ENCODE data around the gene CERKL.

CERKL gene

GRCh38 chr2:181594322-181594721, 62.6 kb downstream of the CERKL start:
- H3K27me3 ChIP-seq (ENCODE audit: insufficient read depth, low read length, poor library complexity, severe bottlenecking) = no peaks in the 10 kb centered on the region
- no peaks in the 10 kb centered on the region for H3F3A ChIP-seq (ENCODE audit: low read depth)
- H3K9me2 ChIP-seq (replicated peaks; ENCODE audit: low read depth, low read length) = no peaks in the 10 kb centered on the region
- H3K4me3 ChIP-seq (ENCODE audit: low read length, poor library complexity, severe bottlenecking) = no peak overlapping the region
- no peaks in the 10 kb centered on the region for H3K9me3 ChIP-seq (ENCODE audit: insufficient read depth, low read depth, low read length)
- no peak for TF ChIP-seq EZH2phosphoT487 (IDR thresholded peaks at IDR 0.05; ENCODE audit: borderline replicate concordance)
- TF ChIP-seq, protein P1, sequence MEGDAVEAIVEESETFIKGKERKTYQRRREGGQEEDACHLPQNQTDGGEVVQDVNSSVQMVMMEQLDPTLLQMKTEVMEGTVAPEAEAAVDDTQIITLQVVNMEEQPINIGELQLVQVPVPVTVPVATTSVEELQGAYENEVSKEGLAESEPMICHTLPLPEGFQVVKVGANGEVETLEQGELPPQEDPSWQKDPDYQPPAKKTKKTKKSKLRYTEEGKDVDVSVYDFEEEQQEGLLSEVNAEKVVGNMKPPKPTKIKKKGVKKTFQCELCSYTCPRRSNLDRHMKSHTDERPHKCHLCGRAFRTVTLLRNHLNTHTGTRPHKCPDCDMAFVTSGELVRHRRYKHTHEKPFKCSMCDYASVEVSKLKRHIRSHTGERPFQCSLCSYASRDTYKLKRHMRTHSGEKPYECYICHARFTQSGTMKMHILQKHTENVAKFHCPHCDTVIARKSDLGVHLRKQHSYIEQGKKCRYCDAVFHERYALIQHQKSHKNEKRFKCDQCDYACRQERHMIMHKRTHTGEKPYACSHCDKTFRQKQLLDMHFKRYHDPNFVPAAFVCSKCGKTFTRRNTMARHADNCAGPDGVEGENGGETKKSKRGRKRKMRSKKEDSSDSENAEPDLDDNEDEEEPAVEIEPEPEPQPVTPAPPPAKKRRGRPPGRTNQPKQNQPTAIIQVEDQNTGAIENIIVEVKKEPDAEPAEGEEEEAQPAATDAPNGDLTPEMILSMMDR (conservative IDR thresholded peaks at IDR 0.05; ENCODE audit: low read length) = no peak
- H3K4me2 ChIP-seq (ENCODE audit: low read depth, low read length, poor library complexity, severe bottlenecking) = no peak overlapping the region
- no peaks in the 10 kb centered on the region for H4K20me1 ChIP-seq (ENCODE audit: insufficient read depth, low read length, poor library complexity, severe bottlenecking)
- no peaks in the 10 kb centered on the region for H3K79me2 ChIP-seq (ENCODE audit: insufficient read depth, low read length)
- no peak overlapping the region for H2AFZ ChIP-seq (ENCODE audit: low read length)
- no peak overlapping the region for H3K9ac ChIP-seq (ENCODE audit: low read depth, low read length, poor library complexity, severe bottlenecking)
- H3K36me3 ChIP-seq (ENCODE audit: insufficient read depth, low read length) = no peaks in the 10 kb centered on the region
- no peaks in the 10 kb centered on the region for H3K4me1 ChIP-seq (ENCODE audit: insufficient read depth, low read length, poor library complexity, severe bottlenecking)

- Histone ChIP-seq H3K9ac (ENCODE audit: low read depth, low read length, poor library complexity, severe bottlenecking) (no peak overlapping the region), H4K20me1 (ENCODE audit: insufficient read depth, low read length, poor library complexity, severe bottlenecking) (no peaks in the 10 kb centered on the region), H3K4me2 (ENCODE audit: low read depth, low read length, poor library complexity, severe bottlenecking) (no peak overlapping the region), H3K9me3 (ENCODE audit: insufficient read depth, low read depth, low read length) (no peaks in the 10 kb centered on the region), H3K9me2 (replicated peaks; ENCODE audit: low read depth, low read length) (no peaks in the 10 kb centered on the region), H2AFZ (ENCODE audit: low read length) (no peak overlapping the region), H3K4me1 (ENCODE audit: insufficient read depth, low read length, poor library complexity, severe bottlenecking) (peaks cover 24% of the 10 kb centered on the region), H3K27me3 (ENCODE audit: insufficient read depth, low read length, poor library complexity, severe bottlenecking) (no peaks in the 10 kb centered on the region), H3K79me2 (ENCODE audit: insufficient read depth, low read length) (no peaks in the 10 kb centered on the region), H3K4me3 (ENCODE audit: low read length, poor library complexity, severe bottlenecking) (no peak overlapping the region), H3K36me3 (ENCODE audit: insufficient read depth, low read length) (no peaks in the 10 kb centered on the region), H3F3A (ENCODE audit: low read depth) (no peaks in the 10 kb centered on the region)
- TF ChIP-seq, protein P1 (conservative IDR thresholded peaks at IDR 0.05; ENCODE audit: low read length) = no peak
- TF ChIP-seq EZH2phosphoT487 (IDR thresholded peaks at IDR 0.05; ENCODE audit: borderline replicate concordance) = no peak
Measured at GRCh38 chr2:181589779-181590178, 67.1 kb downstream of the CERKL start.

DNA sequence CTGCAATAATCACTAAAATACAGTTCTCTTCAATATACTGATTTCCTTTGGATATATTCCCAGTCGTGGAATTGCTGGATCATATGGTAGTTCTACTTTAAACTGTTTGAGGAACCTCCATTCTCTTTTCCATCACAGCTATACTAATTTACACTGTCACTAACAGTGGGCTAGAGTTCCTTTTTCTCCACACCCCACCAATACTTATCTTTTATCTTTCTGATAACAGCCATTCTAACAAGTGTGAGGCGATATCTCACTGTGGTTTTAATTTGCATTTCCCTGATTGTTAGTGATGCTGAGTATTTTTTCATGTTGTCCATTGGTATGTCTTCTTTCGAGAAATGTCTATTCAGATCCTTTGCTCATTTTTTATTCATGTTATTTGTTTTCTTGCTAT, 68.4 kb downstream of the CERKL start:
- no peaks in the 10 kb centered on the region for H3K27me3 ChIP-seq (ENCODE audit: insufficient read depth, low read length, poor library complexity, severe bottlenecking)
- H2AFZ ChIP-seq (ENCODE audit: low read length) = no peak overlapping the region
- no peaks in the 10 kb centered on the region for H3K9me2 ChIP-seq (replicated peaks; ENCODE audit: low read depth, low read length)
- H3K4me1 ChIP-seq (ENCODE audit: insufficient read depth, low read length, poor library complexity, severe bottlenecking) = peaks cover 24% of the 10 kb centered on the region
- no peak overlapping the region for H3K9ac ChIP-seq (ENCODE audit: low read depth, low read length, poor library complexity, severe bottlenecking)
- no peaks in the 10 kb centered on the region for H3K79me2 ChIP-seq (ENCODE audit: insufficient read depth, low read length)
- H3K4me2 ChIP-seq (ENCODE audit: low read depth, low read length, poor library complexity, severe bottlenecking) = no peak overlapping the region
- H3K9me3 ChIP-seq (ENCODE audit: insufficient read depth, low read depth, low read length) = no peaks in the 10 kb centered on the region
- H4K20me1 ChIP-seq (ENCODE audit: insufficient read depth, low read length, poor library complexity, severe bottlenecking) = no peaks in the 10 kb centered on the region
- H3F3A ChIP-seq (ENCODE audit: low read depth) = no peaks in the 10 kb centered on the region
- no peaks in the 10 kb centered on the region for H3K36me3 ChIP-seq (ENCODE audit: insufficient read depth, low read length)
- no peak overlapping the region for H3K4me3 ChIP-seq (ENCODE audit: low read length, poor library complexity, severe bottlenecking)
- TF ChIP-seq, protein P1 (conservative IDR thresholded peaks at IDR 0.05; ENCODE audit: low read length) = no peak
- TF ChIP-seq EZH2phosphoT487 (IDR thresholded peaks at IDR 0.05; ENCODE audit: borderline replicate concordance) = no peak

Measured in Loucy (cell line).